RWPE2 (cell line): ENCODE measurements around the gene BMPER.

Experiments
- ATAC-seq: fragments of 200-7000 bp; cut with Tn5 transposase; 3 replicates; pipeline ENCODE4 v1.9.1; 2021; ENCODE audit warnings: low read depth
- DNase-seq: peaks from one replicate; pipeline ENCODE4 v3.0.0-alpha.2; 2020; ENCODE audit warnings: low spot score
- H3K27ac ChIP-seq: fragments of 450-650 bp; 2 replicates; pipeline ENCODE4 v1.5.1; 2017; ENCODE audit warnings: mild to moderate bottlenecking; ENCODE audit not compliant: poor library complexity, severe bottlenecking
- H3K27me3 ChIP-seq: fragments of 250-450 bp; sonication (Bioruptor Pico); 2 replicates; pipeline ENCODE4 v1.5.1; 2021; ENCODE audit warnings: mild to moderate bottlenecking, moderate library complexity; ENCODE audit not compliant: insufficient read depth, poor library complexity, severe bottlenecking
- H3K36me3 ChIP-seq: fragments of 250-450 bp; sonication (Bioruptor Pico); 2 replicates; pipeline ENCODE4 v1.5.1; 2020; ENCODE audit warnings: low read depth, mild to moderate bottlenecking, moderate library complexity
- H3K4me1 ChIP-seq: fragments of 250-450 bp; sonication (Bioruptor Pico); 2 replicates; pipeline ENCODE4 v1.5.1; 2021; ENCODE audit warnings: mild to moderate bottlenecking, moderate library complexity; ENCODE audit not compliant: insufficient read depth, poor library complexity, severe bottlenecking
- H3K4me3 ChIP-seq: fragments of 250-450 bp; sonication (Bioruptor Pico); 2 replicates; pipeline ENCODE4 v1.5.1; 2021; ENCODE audit warnings: mild to moderate bottlenecking, moderate library complexity; ENCODE audit not compliant: severe bottlenecking
- H3K9me3 ChIP-seq: fragments of 250-450 bp; sonication (Bioruptor Pico); 2 replicates; pipeline ENCODE4 v1.5.1; 2021; ENCODE audit warnings: mild to moderate bottlenecking, moderate library complexity; ENCODE audit not compliant: severe bottlenecking
- TF ChIP-seq, protein P1 (sequence below): fragments of 450-650 bp; IDR thresholded peaks from one replicate; pipeline ENCODE4 v1.5.1; 2017; ENCODE audit warnings: mild to moderate bottlenecking, moderate library complexity; ENCODE audit not compliant: poor library complexity, severe bottlenecking

Gene BMPER

GRCh38 chr7:34107276-34107675 lies 201.9 kb downstream of the BMPER start:
- ATAC-seq = no peak
- no peak overlapping the region for H3K27ac ChIP-seq

DNA sequence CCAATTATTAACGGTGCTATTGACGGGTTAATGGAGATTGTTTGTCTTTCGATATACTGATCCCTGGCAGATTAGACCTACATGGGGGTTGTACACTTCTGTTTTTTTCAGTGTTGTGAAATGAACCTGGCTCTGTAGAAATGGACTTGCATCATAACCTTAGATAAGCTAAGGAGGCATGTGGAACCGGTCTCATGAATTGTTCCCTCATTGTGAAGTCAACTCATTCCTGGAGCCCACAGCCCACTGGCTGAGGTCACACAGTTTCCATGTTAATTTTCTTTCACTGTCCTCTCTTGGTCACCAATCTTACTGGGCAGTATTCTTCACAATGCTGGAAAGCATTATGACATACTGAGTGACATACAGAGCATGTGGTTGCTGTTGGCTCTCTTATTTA lies 202.8 kb downstream of the BMPER start:
- DNase-seq (no peak), ATAC-seq (no peak)
- TF ChIP-seq, protein P1, sequence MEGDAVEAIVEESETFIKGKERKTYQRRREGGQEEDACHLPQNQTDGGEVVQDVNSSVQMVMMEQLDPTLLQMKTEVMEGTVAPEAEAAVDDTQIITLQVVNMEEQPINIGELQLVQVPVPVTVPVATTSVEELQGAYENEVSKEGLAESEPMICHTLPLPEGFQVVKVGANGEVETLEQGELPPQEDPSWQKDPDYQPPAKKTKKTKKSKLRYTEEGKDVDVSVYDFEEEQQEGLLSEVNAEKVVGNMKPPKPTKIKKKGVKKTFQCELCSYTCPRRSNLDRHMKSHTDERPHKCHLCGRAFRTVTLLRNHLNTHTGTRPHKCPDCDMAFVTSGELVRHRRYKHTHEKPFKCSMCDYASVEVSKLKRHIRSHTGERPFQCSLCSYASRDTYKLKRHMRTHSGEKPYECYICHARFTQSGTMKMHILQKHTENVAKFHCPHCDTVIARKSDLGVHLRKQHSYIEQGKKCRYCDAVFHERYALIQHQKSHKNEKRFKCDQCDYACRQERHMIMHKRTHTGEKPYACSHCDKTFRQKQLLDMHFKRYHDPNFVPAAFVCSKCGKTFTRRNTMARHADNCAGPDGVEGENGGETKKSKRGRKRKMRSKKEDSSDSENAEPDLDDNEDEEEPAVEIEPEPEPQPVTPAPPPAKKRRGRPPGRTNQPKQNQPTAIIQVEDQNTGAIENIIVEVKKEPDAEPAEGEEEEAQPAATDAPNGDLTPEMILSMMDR = no peak
- H3K27ac ChIP-seq = no peak overlapping the region
- no peak overlapping the region for H3K4me3 ChIP-seq
- no peaks in the 10 kb centered on the region for H3K4me1 ChIP-seq
- H3K9me3 ChIP-seq = no peaks in the 10 kb centered on the region
- H3K27me3 ChIP-seq = no peaks in the 10 kb centered on the region
- no peaks in the 10 kb centered on the region for H3K36me3 ChIP-seq

More at GRCh38 chr7:34107276-34107675, 201.9 kb downstream of the BMPER start:
- DNase-seq = no peak
- H3K4me3 ChIP-seq = no peak overlapping the region
- H3K36me3 ChIP-seq = no peaks in the 10 kb centered on the region
- no peaks in the 10 kb centered on the region for H3K9me3 ChIP-seq
- H3K4me1 ChIP-seq = no peaks in the 10 kb centered on the region
- H3K27me3 ChIP-seq = no peaks in the 10 kb centered on the region
- TF ChIP-seq, protein P1 = no peak

DNA sequence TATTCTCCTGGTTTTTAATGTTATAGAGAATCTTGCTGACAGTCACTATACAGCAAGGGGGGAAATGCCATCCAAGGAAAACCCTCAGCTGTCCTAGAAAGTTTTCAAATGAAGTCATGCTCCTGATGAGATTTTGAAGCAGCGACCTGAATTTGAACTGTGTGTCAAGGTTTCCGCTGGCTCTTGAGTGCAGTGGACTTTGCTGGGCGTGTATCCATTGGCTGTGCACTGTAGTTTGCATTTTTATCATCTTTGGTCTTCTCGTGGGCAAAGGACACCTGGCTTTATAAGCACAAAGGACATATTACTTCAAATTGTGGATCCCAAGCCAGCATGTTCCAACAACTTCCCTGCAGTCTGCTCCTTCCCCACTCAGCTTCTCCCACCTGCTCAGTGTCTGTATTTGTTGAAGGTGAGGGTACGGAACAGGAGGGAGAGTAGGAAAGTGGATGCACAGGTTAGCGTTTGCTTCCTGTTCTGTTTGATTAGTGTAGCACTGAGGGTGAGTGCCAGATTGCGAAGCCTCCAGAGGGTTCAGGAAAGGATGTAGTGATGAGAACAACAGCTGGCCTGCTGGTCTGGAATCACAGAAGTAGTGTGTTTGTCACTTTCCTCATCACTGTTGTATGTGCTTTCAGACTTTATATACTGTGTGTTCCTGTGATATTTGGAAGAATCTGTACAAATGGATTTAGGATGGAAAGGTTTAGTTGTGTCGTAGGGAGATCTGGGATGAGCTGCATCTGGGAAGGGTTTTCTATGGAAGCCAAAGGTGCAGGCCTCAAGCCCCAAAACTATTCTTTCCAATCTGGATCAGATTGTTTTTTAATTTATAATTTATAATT lies 204.8 kb downstream of the BMPER start:
- H3K27ac ChIP-seq = no peak overlapping the region
- no peaks in the 10 kb centered on the region for H3K36me3 ChIP-seq
- DNase-seq = no peak
- no peak overlapping the region for H3K4me3 ChIP-seq
- H3K9me3 ChIP-seq = no peaks in the 10 kb centered on the region
- H3K4me1 ChIP-seq = no peaks in the 10 kb centered on the region
- TF ChIP-seq, protein P1 = no peak
- ATAC-seq = no peak
- no peaks in the 10 kb centered on the region for H3K27me3 ChIP-seq

DNA sequence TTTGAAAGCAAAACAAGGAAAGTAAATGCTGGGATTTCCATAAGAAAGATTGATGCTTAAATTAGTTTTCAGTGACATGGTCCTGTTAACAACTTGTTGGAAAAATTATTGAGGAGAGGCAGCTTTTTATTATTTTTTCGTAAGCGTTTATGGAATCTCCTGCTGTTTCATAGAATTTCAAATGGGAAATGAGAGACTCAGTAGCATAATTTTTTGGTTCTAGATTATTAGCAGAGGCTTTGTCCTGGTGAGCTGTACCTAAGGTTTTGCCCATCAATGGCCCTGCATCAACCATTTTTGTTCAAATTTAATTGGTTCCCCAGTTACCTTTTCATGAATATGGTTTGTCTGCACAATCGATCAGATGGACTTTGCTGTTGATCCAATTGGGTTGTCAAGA lies 205.7 kb downstream of the BMPER start:
- no peak overlapping the region for H3K4me3 ChIP-seq
- no peaks in the 10 kb centered on the region for H3K9me3 ChIP-seq
- H3K27me3 ChIP-seq = no peaks in the 10 kb centered on the region
- H3K36me3 ChIP-seq = no peaks in the 10 kb centered on the region
- no peak overlapping the region for H3K27ac ChIP-seq
- ATAC-seq = no peak
- no peaks in the 10 kb centered on the region for H3K4me1 ChIP-seq
- TF ChIP-seq, protein P1 = no peak
- DNase-seq = no peak

DNA sequence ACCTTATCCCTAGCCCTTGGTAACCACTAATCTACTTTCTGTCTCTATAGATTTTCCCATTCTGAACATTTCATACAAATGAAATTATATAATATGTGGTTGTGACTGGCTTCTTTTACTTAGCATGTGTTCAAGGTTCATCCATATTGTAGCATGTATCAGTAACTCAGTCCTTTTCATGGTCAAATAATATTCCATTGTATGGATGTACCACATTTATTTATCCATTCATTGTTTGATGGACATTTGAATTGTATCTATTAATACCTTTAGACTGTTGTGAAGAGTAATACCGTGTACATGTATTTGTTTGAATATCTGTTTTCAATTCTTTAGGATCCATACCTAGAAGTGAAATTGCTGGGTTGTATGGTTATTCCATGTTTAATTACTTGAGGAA lies 210.2 kb downstream of the BMPER start:
- H3K36me3 ChIP-seq = no peaks in the 10 kb centered on the region
- H3K27ac ChIP-seq = no peak overlapping the region
- ATAC-seq (no peak), DNase-seq (no peak)
- H3K9me3 ChIP-seq = no peaks in the 10 kb centered on the region
- no peaks in the 10 kb centered on the region for H3K4me1 ChIP-seq
- H3K27me3 ChIP-seq = no peaks in the 10 kb centered on the region
- H3K4me3 ChIP-seq = no peak overlapping the region
- TF ChIP-seq, protein P1 = no peak
